Spleen (tissue), 3 donors: Measurements from ENCODE around the gene AMOTL1.

Experiments
- POLR2A ChIP-seq, 3 donors: fragments of 450-650 bp; IDR thresholded peaks; one replicate each; pipeline ENCODE4 v1.5.1; 2017; ENCODE audit warnings: antibody characterized with exemption in 3 of 3, mild to moderate bottlenecking in 1 of 3
- POLR2AphosphoS5 ChIP-seq, 3 donors: sonication (generic); formaldehyde crosslinking; IDR thresholded peaks; one replicate each; pipeline ENCODE4 v1.5.1; 2017; ENCODE audit warnings: antibody characterized with exemption in 3 of 3

GRCh38 chr11:94751218-94751609 lies 16.9 kb upstream of the AMOTL1 start:
- TF ChIP-seq POLR2A (IDR thresholded peaks at IDR 0.05) (no peak), POLR2AphosphoS5 (IDR thresholded peaks at IDR 0.05) (no peak)
